ENCODE measurements around the gene DCAF5. TPM values are rescaled to one million over a fixed set of nuclear protein-coding genes. Genes with fewer than 3 reads are reported as not detected.

The DCAF5 gene, protein sequence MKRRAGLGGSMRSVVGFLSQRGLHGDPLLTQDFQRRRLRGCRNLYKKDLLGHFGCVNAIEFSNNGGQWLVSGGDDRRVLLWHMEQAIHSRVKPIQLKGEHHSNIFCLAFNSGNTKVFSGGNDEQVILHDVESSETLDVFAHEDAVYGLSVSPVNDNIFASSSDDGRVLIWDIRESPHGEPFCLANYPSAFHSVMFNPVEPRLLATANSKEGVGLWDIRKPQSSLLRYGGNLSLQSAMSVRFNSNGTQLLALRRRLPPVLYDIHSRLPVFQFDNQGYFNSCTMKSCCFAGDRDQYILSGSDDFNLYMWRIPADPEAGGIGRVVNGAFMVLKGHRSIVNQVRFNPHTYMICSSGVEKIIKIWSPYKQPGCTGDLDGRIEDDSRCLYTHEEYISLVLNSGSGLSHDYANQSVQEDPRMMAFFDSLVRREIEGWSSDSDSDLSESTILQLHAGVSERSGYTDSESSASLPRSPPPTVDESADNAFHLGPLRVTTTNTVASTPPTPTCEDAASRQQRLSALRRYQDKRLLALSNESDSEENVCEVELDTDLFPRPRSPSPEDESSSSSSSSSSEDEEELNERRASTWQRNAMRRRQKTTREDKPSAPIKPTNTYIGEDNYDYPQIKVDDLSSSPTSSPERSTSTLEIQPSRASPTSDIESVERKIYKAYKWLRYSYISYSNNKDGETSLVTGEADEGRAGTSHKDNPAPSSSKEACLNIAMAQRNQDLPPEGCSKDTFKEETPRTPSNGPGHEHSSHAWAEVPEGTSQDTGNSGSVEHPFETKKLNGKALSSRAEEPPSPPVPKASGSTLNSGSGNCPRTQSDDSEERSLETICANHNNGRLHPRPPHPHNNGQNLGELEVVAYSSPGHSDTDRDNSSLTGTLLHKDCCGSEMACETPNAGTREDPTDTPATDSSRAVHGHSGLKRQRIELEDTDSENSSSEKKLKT
- total RNA-seq, result 37.8 and 45.3 TPM in 2 replicates

GRCh38 chr14:69152902-69153151 lies at the start of gene DCAF5:
TSS of gene DCAF5 (minus strand) at chr14:69153119. CDS start at chr14:69152978, 141 bp downstream.

GRCh38 chr14:69191340-69192111 lies 38.6 kb upstream of the DCAF5 start, which contains the start of gene EXD2:
TSS of gene EXD2 (plus strand) at chr14:69191498. CDS start at chr14:69209471, 17,973 bp downstream.

Small RNA genes within 50 kb of the gene (small RNA-seq; reads per million reads assigned to genes)
- not detected for gene RF00019
- gene RPS29P1, result not detected

Other genes with a start within 250 kb of the DCAF5 start
- 558 and 576 TPM in 2 replicates for gene ACTN1, start 173.8 kb downstream of the DCAF5 start, total RNA-seq
- 27.3 and 27.4 TPM in 2 replicates for gene EXD2, start 38.4 kb upstream of the DCAF5 start, total RNA-seq
- gene GALNT16, start 107.0 kb upstream of the DCAF5 start, total RNA-seq, result 4.0 and 4.9 TPM in 2 replicates
- gene ERH, start 245.2 kb upstream of the DCAF5 start, total RNA-seq, result 61.8 and 94.6 TPM in 2 replicates
- 141 and 159 TPM in 2 replicates for gene SLC39A9, start 245.6 kb upstream of the DCAF5 start, total RNA-seq